K562 (cell line): ENCODE measurements around the gene NELL1. TPM values are rescaled to one million over a fixed set of nuclear protein-coding genes. Genes with fewer than 3 reads are reported as not detected.

ENCODE experiments used
- ATAC-seq: fragments of 200-7000 bp; cut with Tn5 transposase; 3 replicates; pipeline ENCODE4 v1.9.1; 2020; ENCODE audit warnings: moderate library complexity
- BruUV-seq: library from RNA; stranded (reverse); fragments of 400-500 nt; replicated peaks from 2 replicates; lab custom pipeline; 2021; lab: Mats Ljungman, UMichigan
- CTCF ChIA-PET: fragments of 300-600 bp; formaldehyde crosslinking; extraction: SDS; loops from one replicate; lab custom pipeline; 2021; ENCODE audit warnings: low intra/inter-chr PET ratio; lab: Yijun Ruan, JAX
- POLR2A ChIA-PET: fragments of 300-600, 350-650 bp; sonication (Branson Sonifier 250); formaldehyde crosslinking; extraction: SDS; loops from one replicate; lab custom pipeline; 2021; ENCODE audit warnings: antibody characterized with exemption, inconsistent platforms; lab: Yijun Ruan, JAX
- DNase-seq, 4 experiments: peaks; one replicate each; pipeline versions ENCODE4 v3.0.0 to v3.0.0-alpha.2; 2011 to 2018; ENCODE audit warnings: low spot score in 3 of 4, mixed read lengths in 3 of 4; ENCODE audit errors: extremely low read depth in 1 of 4
- FAIRE-seq: peaks from 2 replicates; lab custom pipeline; 2011; peaks lifted over from hg19 to GRCh38; lab: Jason Lieb, UNC
- H2AFZ ChIP-seq: 2 replicates; pipeline ENCODE4 v1.6.0; 2011; ENCODE audit warnings: low read depth, low read length, control low read depth, inconsistent platforms
- H3K27ac ChIP-seq: fragments of 200-600 bp; 3 replicates; pipeline ENCODE4 v1.8.0; 2011; ENCODE audit warnings: low read depth, mild to moderate bottlenecking, control low read depth, inconsistent platforms, low read length, moderate library complexity, mixed read lengths; ENCODE audit errors: extremely low read depth
- H3K27me3 ChIP-seq, 2 experiments: fragments of 300-600 bp in 1 of 2; 2 replicates in 1 of 2; 3 replicates in 1 of 2; pipeline versions ENCODE4 v1.6.0 to v1.8.0; 2011; ENCODE audit warnings: inconsistent platforms in 2 of 2, low read length in 2 of 2, mild to moderate bottlenecking in 1 of 2, mixed read lengths in 1 of 2, moderate library complexity in 1 of 2; ENCODE audit not compliant: control insufficient read depth in 2 of 2, insufficient read depth in 2 of 2
- H3K36me3 ChIP-seq: fragments of 300-600 bp; 3 replicates; pipeline ENCODE4 v1.8.0; 2011; ENCODE audit warnings: mild to moderate bottlenecking, low read length, inconsistent platforms; ENCODE audit not compliant: control insufficient read depth, insufficient read depth
- H3K4me1 ChIP-seq, 2 experiments: fragments of 200-600 bp in 1 of 2; replicated peaks in 1 of 2; 2 replicates in 1 of 2; 3 replicates in 1 of 2; pipeline versions ENCODE4 v1.5.1 to v1.8.0; 2011; ENCODE audit warnings: inconsistent platforms in 2 of 2, low read length in 2 of 2, mild to moderate bottlenecking in 1 of 2, mixed read lengths in 1 of 2, moderate library complexity in 1 of 2; ENCODE audit not compliant: control insufficient read depth in 2 of 2, insufficient read depth in 2 of 2
- H3K4me2 ChIP-seq: 2 replicates; pipeline ENCODE4 v1.6.1; 2011; ENCODE audit warnings: low read length, control low read depth, inconsistent platforms, mixed read lengths; ENCODE audit not compliant: insufficient read depth
- H3K4me3 ChIP-seq: fragments of 200-600 bp; sonication (generic), shearing (Covaris generic); 2 replicates; pipeline ENCODE4 v1.5.1; 2016; ENCODE audit warnings: control low read depth, inconsistent platforms
- H3K79me2 ChIP-seq: fragments of 200-600 bp; 3 replicates; pipeline ENCODE4 v1.8.0; 2011; ENCODE audit warnings: low read length, inconsistent platforms; ENCODE audit not compliant: control insufficient read depth, insufficient read depth
- H3K9ac ChIP-seq, 2 experiments: 2 replicates each; pipeline versions ENCODE4 v1.6.0 to v1.6.1; 2011; ENCODE audit warnings: low read depth in 2 of 2, low read length in 2 of 2, control low read depth in 1 of 2, inconsistent platforms in 1 of 2, mild to moderate bottlenecking in 1 of 2, mixed read lengths in 1 of 2; ENCODE audit not compliant: insufficient read depth in 1 of 2
- H3K9me1 ChIP-seq: one replicate; pipeline ENCODE4 v1.6.0; 2011; ENCODE audit warnings: inconsistent platforms, mild to moderate bottlenecking, low read length, moderate library complexity; ENCODE audit not compliant: control insufficient read depth, insufficient read depth
- H3K9me3 ChIP-seq: replicated peaks from 2 replicates; pipeline ENCODE4 v1.5.1; 2011; ENCODE audit warnings: low read depth, low read length, inconsistent platforms; ENCODE audit not compliant: control insufficient read depth, insufficient read depth
- H4K20me1 ChIP-seq: replicated peaks from 2 replicates; pipeline ENCODE4 v1.6.1; 2011; ENCODE audit warnings: low read length, inconsistent platforms, mixed read lengths; ENCODE audit not compliant: control insufficient read depth, insufficient read depth
- FUS ChIP-seq: fragments of 200-400 bp; formaldehyde crosslinking; optimal IDR thresholded peaks from 2 replicates; pipeline ENCODE3; 2017; ENCODE audit warnings: low read depth, low read length
- GATA2 ChIP-seq: sonication (generic); formaldehyde crosslinking; IDR thresholded peaks from 2 replicates; pipeline ENCODE4 v1.4.0; 2020; ENCODE audit warnings: mild to moderate bottlenecking, missing genetic modification reagents
- HNRNPLL ChIP-seq: fragments of 200-400 bp; formaldehyde crosslinking; IDR thresholded peaks from 2 replicates; pipeline ENCODE4 v1.6.1; 2017; ENCODE audit warnings: low read length, low read depth, mild to moderate bottlenecking; ENCODE audit not compliant: poor library complexity, severe bottlenecking
- IRF1 ChIP-seq: sonication (generic); formaldehyde crosslinking; IDR thresholded peaks from 2 replicates; pipeline ENCODE4 v1.8.0; 2022; ENCODE audit warnings: missing genetic modification reagents, mild to moderate bottlenecking, borderline replicate concordance
- KAT8 ChIP-seq: fragments of 450-650 bp; IDR thresholded peaks from 2 replicates; pipeline ENCODE4 v1.6.1; 2016; ENCODE audit warnings: low read depth, mild to moderate bottlenecking
- MCM7 ChIP-seq, 2 experiments: fragments of 450-650 bp; IDR thresholded peaks; 2 replicates each; pipeline ENCODE4 v1.6.1; 2016 to 2018
- PHF8 ChIP-seq: fragments of 200-600 bp; sonication (generic); IDR thresholded peaks from 2 replicates; pipeline ENCODE4 v1.6.1; 2012; ENCODE audit warnings: mixed run types, mild to moderate bottlenecking, inconsistent platforms, low read length, moderate library complexity, borderline replicate concordance
- RBM14 ChIP-seq: fragments of 200-400 bp; formaldehyde crosslinking; IDR thresholded peaks from 2 replicates; pipeline ENCODE4 v1.6.1; 2018; ENCODE audit warnings: low read depth, mild to moderate bottlenecking, low read length, moderate library complexity, borderline replicate concordance; ENCODE audit not compliant: insufficient read depth
- RBM22 ChIP-seq: fragments of 200-400 bp; formaldehyde crosslinking; IDR thresholded peaks from 2 replicates; pipeline ENCODE4 v1.6.1; 2018; ENCODE audit warnings: low read length, low read depth; ENCODE audit not compliant: poor library complexity, severe bottlenecking
- SMARCB1 ChIP-seq: IDR thresholded peaks from 2 replicates; pipeline ENCODE4 v1.6.1; 2011; ENCODE audit warnings: improper control_type of control experiment, low read depth; ENCODE audit not compliant: insufficient read length
- ZNF41 ChIP-seq: fragments of 250-450 bp; sonication (Bioruptor Pico); conservative IDR thresholded peaks from 2 replicates; pipeline ENCODE4 v1.4.0; 2020; ENCODE audit warnings: mild to moderate bottlenecking
- ZNF780A ChIP-seq: fragments of 250-450 bp; sonication (Bioruptor Pico); IDR thresholded peaks from 2 replicates; pipeline ENCODE4 v1.5.0; 2021; ENCODE audit warnings: mild to moderate bottlenecking
- WGBS: fragments of 100-300 bp; shearing (Covaris generic); methylation state at CpG from one replicate; pipeline ENCODE4 v1.1.6; 2016; ENCODE audit warnings: low coverage, mixed read lengths; ENCODE audit not compliant: insufficient coverage; ENCODE audit errors: missing lambda C conversion rate; 5-methylcytosine and 5-hydroxymethylcytosine counted together
- in situ Hi-C: fragments of 300-500 bp; cut with MboI; formaldehyde crosslinking; loops from 4 replicates; pipeline ENCODE4 v1.15.0; 2018; ENCODE audit warnings: inconsistent platforms, mixed read lengths
- intact Hi-C: fragments of 100-400 bp; cut with micrococcal nuclease; formaldehyde crosslinking; loops from 2 replicates; pipeline ENCODE4 v1.14.2; 2022
- polyA plus RNA-seq, 8 experiments: library from polyadenylated mRNA; depleted of rRNA in 4 of 8; stranded (reverse) in 5 of 8; unstranded in 3 of 8; fragments of >200 nt; fragmentation: Nextera tagmentation in 2 of 8; fragmentation: Illumina TruSeq in 1 of 8; extraction: Ambion mirVana in 2 of 8; extraction: Trizol in 1 of 8; gene quantifications; 2 replicates each; pipeline versions ENCODE4 v1.2.1 to v1.2.3, GENCODE V29; 2011 to 2014; ENCODE audit warnings: inconsistent platforms in 1 of 8, missing spikeins in 1 of 8
- total RNA-seq, 7 experiments: library from RNA; depleted of rRNA in 6 of 7; stranded (reverse); fragments of >200 nt in 6 of 7; fragmentation: Illumina TruSeq in 2 of 7; extraction: Trizol in 2 of 7; gene quantifications; 2 replicates each; pipeline versions ENCODE4 v1.2.1 to v1.2.3, GENCODE V29; 2011 to 2021; ENCODE audit warnings: low replicate concordance in 1 of 7
- TF ChIP-seq, protein P1 (sequence below): sonication (generic); formaldehyde crosslinking; IDR thresholded peaks from 2 replicates; pipeline ENCODE4 v1.9.0; 2022; ENCODE audit warnings: mild to moderate bottlenecking, missing genetic modification reagents
- TF ChIP-seq, protein P2 (sequence below): sonication (generic); formaldehyde crosslinking; IDR thresholded peaks from 2 replicates; pipeline ENCODE4 v1.8.0; 2023; ENCODE audit warnings: mild to moderate bottlenecking, missing genetic modification reagents

Gene NELL1
- total and polyA plus RNA-seq, 9 of the 15 experiments (the other 6 are each of a cell fraction or from before 2014, with no cell fraction given) = not detected

DNA sequence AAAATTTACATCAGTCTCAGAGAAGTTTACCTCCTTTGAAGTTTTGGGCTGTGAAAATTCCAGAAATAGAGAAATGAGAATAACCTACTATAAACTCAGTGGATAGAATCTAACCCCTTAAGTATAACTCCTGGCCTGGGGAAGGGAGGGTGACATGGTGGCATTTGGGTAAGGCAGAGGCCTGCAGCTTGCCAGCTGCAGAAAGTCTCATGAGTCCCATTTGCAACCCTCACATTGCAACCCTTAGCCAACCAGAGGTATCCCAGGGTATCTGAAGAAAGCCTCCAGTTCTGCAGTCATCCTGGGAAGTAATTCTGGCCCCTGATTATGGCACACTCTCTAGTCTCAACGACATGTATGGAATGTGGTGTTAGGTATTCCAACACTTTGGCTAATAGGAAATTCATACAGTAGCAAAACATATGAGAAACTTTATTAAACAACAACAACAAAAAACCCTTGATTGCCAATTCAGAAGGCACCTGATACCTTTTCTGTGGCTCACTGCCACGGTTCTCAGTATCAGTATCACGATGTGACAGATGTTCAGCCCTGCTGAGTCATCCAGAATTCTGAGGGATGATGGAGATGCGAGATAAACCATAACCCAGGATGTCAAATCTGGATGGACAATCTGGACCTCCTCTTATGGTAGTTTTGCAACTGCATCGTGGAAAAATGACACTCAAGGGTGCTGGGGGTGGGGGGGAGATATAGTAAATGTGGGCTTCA is 743.4 kb downstream of the NELL1 start (continued):
- TF ChIP-seq ZNF780A (CRISPR knock-in tag) (no peak), ZNF41 (no peak)
- TF ChIP-seq, protein P1, sequence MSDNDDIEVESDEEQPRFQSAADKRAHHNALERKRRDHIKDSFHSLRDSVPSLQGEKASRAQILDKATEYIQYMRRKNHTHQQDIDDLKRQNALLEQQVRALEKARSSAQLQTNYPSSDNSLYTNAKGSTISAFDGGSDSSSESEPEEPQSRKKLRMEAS (CRISPR knock-in tag) = no peak

DNA sequence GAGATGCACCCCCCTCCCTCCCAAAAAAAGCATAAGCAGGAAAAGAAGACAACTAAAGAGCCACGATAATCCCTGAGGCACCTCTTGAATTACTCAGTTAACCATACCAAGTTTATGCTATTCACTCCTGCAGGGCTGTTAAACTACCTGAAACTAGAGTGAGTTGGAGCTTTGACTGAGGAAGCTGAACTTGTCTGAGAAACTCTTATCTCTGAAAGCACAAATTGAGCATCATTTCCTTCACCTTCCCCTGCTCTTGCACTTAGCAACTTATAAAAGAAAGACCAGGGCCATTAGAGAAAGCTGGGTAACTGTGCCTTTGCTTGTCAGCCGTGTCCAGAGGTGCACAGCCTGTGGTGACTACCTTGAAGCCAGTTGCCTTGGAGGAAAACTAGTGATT is 745.6 kb downstream of the NELL1 start:
- Histone ChIP-seq H3K27me3 (no peaks in the 10 kb centered on the region), H3K79me2 (no peaks in the 10 kb centered on the region), H3K36me3 (no peaks in the 10 kb centered on the region), H3K4me3 (no peak overlapping the region), H3K4me2 (no peak overlapping the region), H3K27ac (no peak overlapping the region), H3K9ac (no peak overlapping the region), H3K9me1 (no peaks in the 10 kb centered on the region), H3K4me1 (no peaks in the 10 kb centered on the region), H4K20me1 (no peaks in the 10 kb centered on the region), H3K9me3 (no peaks in the 10 kb centered on the region), H2AFZ (no peak overlapping the region)
- CTCF ChIA-PET = no interaction called here
- no TSS peak for BruUV-seq
- intact Hi-C loops = no loop called here
- WGBS = 0% methylated on average over 2 of the region's 2 CpGs
- TF ChIP-seq IRF1 (no peak), GATA2 (CRISPR knock-in tag) (no peak), HNRNPLL (no peak), FUS (no peak), KAT8 (no peak), RBM14 (no peak), RBM22 (no peak), MCM7 (IDR thresholded peaks at IDR 0.05) (no peak), SMARCB1 (no peak), PHF8 (no peak)
- TF ChIP-seq, protein P2, sequence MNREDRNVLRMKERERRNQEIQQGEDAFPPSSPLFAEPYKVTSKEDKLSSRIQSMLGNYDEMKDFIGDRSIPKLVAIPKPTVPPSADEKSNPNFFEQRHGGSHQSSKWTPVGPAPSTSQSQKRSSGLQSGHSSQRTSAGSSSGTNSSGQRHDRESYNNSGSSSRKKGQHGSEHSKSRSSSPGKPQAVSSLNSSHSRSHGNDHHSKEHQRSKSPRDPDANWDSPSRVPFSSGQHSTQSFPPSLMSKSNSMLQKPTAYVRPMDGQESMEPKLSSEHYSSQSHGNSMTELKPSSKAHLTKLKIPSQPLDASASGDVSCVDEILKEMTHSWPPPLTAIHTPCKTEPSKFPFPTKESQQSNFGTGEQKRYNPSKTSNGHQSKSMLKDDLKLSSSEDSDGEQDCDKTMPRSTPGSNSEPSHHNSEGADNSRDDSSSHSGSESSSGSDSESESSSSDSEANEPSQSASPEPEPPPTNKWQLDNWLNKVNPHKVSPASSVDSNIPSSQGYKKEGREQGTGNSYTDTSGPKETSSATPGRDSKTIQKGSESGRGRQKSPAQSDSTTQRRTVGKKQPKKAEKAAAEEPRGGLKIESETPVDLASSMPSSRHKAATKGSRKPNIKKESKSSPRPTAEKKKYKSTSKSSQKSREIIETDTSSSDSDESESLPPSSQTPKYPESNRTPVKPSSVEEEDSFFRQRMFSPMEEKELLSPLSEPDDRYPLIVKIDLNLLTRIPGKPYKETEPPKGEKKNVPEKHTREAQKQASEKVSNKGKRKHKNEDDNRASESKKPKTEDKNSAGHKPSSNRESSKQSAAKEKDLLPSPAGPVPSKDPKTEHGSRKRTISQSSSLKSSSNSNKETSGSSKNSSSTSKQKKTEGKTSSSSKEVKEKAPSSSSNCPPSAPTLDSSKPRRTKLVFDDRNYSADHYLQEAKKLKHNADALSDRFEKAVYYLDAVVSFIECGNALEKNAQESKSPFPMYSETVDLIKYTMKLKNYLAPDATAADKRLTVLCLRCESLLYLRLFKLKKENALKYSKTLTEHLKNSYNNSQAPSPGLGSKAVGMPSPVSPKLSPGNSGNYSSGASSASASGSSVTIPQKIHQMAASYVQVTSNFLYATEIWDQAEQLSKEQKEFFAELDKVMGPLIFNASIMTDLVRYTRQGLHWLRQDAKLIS (CRISPR knock-in tag) = no peak
- POLR2A ChIA-PET = no interaction called here
- DNase-seq (no peak), FAIRE-seq (no peak), ATAC-seq (no peak)
- in situ Hi-C loops = no loop called here
